GM18526 (cell line): ENCODE results near the gene RAB3GAP2.

Experiments used
- POLR2A ChIP-seq: IDR thresholded peaks from 3 replicates; pipeline ENCODE4 v1.6.1; 2011; ENCODE audit not compliant: insufficient read length; ENCODE audit errors: extremely low read depth

RAB3GAP2 gene

GRCh38 chr1:220123889-220124288, 148.4 kb downstream of the RAB3GAP2 start:
- TF ChIP-seq POLR2A: no peak

- TF ChIP-seq POLR2A: no peak
These were observed 149.2 kb downstream of the RAB3GAP2 start for GRCh38 chr1:220123066-220123465.

GRCh38 chr1:220121791-220122530, 150.3 kb downstream of the RAB3GAP2 start:
- no peak for TF ChIP-seq POLR2A

GRCh38 chr1:220119043-220119512, 153.2 kb downstream of the RAB3GAP2 start:
- TF ChIP-seq POLR2A: no peak

- no peak for TF ChIP-seq POLR2A
These were observed 159.0 kb downstream of the RAB3GAP2 start for GRCh38 chr1:220113136-220113695.

GRCh38 chr1:220099826-220100225, 172.4 kb downstream of the RAB3GAP2 start:
- no peak for TF ChIP-seq POLR2A
